Stomach smooth muscle (tissue), 2 donors: Measurements from ENCODE around the gene CREBZF.
"Not testable (repeated sequence)": the region's sequence is repeated elsewhere in the genome, so short reads cannot be mapped to it uniquely, and the experiment has no call there.

Experiments
- H3K27ac ChIP-seq: one replicate; pipeline ENCODE4 v1.7.0; 2013; ENCODE audit warnings: mild to moderate bottlenecking, low read length, inconsistent platforms
- H3K27me3 ChIP-seq, 2 donors: one replicate each; pipeline ENCODE4 v1.7.0; 2013; ENCODE audit warnings: low read length in 2 of 2; ENCODE audit not compliant: insufficient read depth in 2 of 2, control insufficient read depth in 1 of 2
- H3K36me3 ChIP-seq, 2 donors: one replicate each; pipeline ENCODE4 v1.7.0; 2013; ENCODE audit warnings: low read length in 2 of 2; ENCODE audit not compliant: control insufficient read depth in 2 of 2, insufficient read depth in 2 of 2
- H3K4me1 ChIP-seq: one replicate; pipeline ENCODE4 v1.7.0; 2013; ENCODE audit warnings: low read length; ENCODE audit not compliant: control insufficient read depth, insufficient read depth
- H3K4me3 ChIP-seq, 2 donors: one replicate each; pipeline ENCODE4 v1.7.0; 2013; ENCODE audit warnings: low read length in 2 of 2
- H3K9ac ChIP-seq, 2 donors: one replicate each; pipeline ENCODE4 v1.7.0; 2013; ENCODE audit warnings: low read length in 2 of 2, mild to moderate bottlenecking in 1 of 2
- H3K9me3 ChIP-seq, 2 donors: one replicate each; pipeline ENCODE4 v1.7.0; 2013; ENCODE audit warnings: low read length in 2 of 2; ENCODE audit not compliant: control insufficient read depth in 2 of 2
- donor health status: healthy.
- donor health status: Pancreatic carcinoma.

The CREBZF gene

GRCh38 chr11:85668157-85668556, 3.2 kb upstream of the CREBZF start:
- no peaks in the 10 kb centered on the region for H3K9me3 ChIP-seq
- H3K4me1 ChIP-seq: no peaks in the 10 kb centered on the region
- no peak overlapping the region for H3K4me3 ChIP-seq

DNA sequence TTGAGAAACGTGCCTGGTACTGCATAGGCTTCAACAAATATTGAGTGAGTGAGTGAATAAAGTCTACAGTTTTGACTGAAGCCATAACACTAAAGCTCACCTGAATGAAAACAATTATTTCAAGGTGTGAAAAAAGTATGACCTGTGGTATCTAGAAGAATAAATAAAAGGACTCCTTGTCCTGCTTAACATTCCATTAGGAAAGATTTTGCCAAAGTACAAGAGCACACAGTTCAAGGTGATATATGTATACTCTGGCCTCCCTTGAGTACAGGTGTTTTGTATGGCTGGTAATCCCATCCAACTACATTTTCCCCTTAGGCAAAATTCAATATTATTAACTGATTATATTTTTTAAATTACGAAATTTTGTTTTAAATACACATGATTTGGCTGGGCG, 1.8 kb upstream of the CREBZF start:
- Histone ChIP-seq H3K4me3 (no peak overlapping the region), H3K27ac (no peak overlapping the region), H3K9ac (no peak overlapping the region), H3K4me1 (no peaks in the 10 kb centered on the region), H3K27me3 (no peaks in the 10 kb centered on the region), H3K36me3 (no peaks in the 10 kb centered on the region), H3K9me3 (no peaks in the 10 kb centered on the region)

More at GRCh38 chr11:85668157-85668556, 3.2 kb upstream of the CREBZF start:
- H3K9ac ChIP-seq: no peak overlapping the region
- no peaks in the 10 kb centered on the region for H3K36me3 ChIP-seq
- no peaks in the 10 kb centered on the region for H3K27me3 ChIP-seq
- no peak overlapping the region for H3K27ac ChIP-seq

DNA sequence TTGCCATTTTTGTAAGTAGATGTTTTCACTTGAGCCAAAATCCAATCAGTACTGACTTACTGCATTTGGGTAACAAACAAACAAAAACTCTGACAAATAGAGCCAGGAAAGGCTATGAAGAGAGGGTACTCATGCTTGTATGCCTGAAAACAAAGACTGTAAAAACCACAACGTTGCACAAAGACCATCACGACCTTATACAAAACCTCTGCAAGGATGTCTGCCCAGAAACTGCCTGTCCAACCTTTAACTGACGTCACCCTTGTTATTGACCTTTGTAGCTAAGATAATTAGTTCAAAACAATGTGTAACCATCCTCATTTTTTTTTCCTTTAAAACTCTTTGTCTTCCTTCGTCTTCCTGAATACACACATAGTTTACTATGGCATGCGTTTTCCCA, 804 bp upstream of the CREBZF start:
- Histone ChIP-seq H3K9ac (no peak overlapping the region), H3K27ac (no peak overlapping the region)

DNA sequence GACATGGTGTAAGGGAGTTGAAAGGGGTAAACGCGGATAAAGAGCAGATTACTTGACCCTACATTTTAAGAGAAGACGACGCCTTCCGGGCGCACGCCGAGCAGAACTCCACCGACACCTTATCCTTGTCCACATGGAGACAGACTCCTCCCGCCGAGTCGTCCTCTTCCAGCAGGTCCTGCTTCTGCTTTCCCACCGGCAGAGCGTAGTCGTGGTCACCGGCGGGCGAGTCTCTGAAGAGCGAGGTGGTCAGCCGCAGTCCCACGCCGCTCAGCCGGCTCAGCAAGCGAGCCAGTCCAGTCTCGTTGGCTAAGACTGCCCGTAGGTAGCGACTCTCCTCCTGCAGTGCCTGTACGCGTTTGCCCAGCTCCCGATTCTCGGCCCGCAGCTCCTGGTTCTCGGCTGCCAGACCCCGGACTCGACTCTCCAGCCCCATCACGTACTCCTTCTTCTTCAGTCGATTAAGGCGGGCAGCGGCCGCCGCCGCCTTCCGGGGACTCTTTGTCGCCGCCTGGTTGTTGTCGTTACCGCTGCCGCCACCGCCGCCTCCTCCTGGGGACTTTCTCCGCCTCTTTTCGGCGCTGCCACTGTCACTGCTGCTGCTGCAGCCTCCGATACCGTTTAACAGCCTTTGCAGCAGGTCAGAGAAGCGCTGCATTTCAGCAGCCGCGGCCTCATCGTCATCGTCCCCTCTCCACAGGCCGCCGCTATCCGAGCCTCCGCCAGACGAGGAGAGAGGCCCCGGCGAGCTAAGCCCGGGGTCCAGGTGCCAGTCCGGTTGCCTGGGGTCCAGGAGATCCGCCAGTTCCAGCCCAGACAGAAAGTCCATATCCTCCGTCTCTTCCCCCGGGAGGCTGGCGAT, 945 bp downstream of the CREBZF start:
- peak overlapping the region; percentile 96 for H3K27ac ChIP-seq
- peak overlapping the region; percentile 91 to 92 for H3K4me3 ChIP-seq
- H3K4me1 ChIP-seq: peaks cover 5% of the 10 kb centered on the region

More for the DNA sequence above, 804 bp upstream of the CREBZF start:
- no peaks in the 10 kb centered on the region for H3K27me3 ChIP-seq
- no peaks in the 10 kb centered on the region for H3K4me1 ChIP-seq
- H3K36me3 ChIP-seq: no peaks in the 10 kb centered on the region
- H3K4me3 ChIP-seq: no peak overlapping the region
- no peaks in the 10 kb centered on the region for H3K9me3 ChIP-seq

DNA sequence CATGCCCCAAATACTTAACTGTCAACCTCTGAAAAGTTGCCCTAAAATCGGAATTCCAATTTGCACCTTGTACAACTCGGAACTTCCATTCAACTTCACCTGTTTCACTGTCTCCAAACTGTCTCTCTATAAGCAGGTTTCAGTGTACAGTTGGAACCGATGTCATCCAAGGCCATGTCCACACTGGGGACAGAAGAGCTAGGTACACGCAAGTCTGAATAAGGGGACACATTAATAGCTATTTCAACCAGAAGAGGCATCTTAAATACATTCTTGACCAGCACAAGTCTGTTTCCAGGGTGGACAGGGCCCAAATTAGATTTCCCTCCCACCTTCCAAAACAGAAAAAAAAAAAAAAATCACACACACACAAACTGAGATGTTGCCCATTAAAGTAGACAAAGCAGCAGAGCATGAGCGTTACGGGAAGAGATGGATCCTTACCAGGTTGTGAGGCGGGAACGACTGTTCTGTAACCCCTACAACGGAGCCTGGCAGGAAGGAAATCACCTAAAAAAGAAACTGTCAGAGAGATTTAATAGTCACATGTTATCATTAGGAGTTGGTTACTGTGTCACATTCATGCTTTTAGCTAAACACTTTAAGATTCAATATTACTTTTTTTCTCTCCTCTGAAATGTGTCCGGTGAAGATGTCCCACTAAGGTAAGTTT, 1.7 kb downstream of the CREBZF start:
- Histone ChIP-seq H3K4me3 (peak overlapping the region; percentile 91 to 92), H3K9me3 (no peaks in the 10 kb centered on the region), H3K36me3 (peaks cover 0 to 5% of the 10 kb centered on the region in 2 donors), H3K9ac (peak overlapping the region; percentile 97 to 98), H3K27me3 (no peaks in the 10 kb centered on the region), H3K27ac (peak overlapping the region; percentile 96), H3K4me1 (peaks cover 5% of the 10 kb centered on the region)

More for the DNA sequence above, 945 bp downstream of the CREBZF start:
- H3K9me3 ChIP-seq: no peaks in the 10 kb centered on the region
- H3K36me3 ChIP-seq: peaks cover 0 to 5% of the 10 kb centered on the region in 2 donors
- no peaks in the 10 kb centered on the region for H3K27me3 ChIP-seq
- peak overlapping the region; percentile 97 to 98 for H3K9ac ChIP-seq

DNA sequence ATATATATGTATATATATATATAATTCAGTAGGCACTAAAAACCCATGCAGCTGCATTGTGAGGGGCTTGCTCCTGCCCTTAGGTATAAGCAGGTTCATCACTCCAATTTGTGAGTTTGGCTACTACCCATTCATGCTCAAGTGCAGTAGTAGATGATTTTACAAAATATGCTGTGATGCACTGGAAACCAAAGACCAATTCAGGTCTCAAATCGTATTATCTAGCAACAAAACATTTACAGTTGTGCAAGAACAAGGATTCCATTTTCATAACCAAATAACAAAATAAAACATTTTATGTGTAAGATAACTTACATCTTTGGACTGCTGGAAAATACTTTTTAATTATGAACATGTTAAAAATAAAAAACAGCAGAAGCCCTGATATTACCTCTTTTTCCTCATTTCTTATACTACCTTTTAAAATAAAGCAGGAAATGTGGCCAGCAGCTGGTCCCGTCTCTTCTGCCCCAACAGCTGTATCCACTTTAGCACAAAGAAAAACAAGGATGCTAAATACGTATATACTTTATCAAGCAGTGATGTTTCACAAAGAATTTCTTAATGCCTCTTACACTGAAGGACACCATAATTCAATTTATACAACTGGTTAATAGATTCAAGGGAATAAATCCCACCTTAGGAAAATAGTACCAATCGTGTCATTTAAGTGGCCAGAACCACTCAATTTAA, 2.8 kb downstream of the CREBZF start:
- Histone ChIP-seq H3K4me3 (peak overlapping the region; percentile 18 to 92), H3K36me3 (peaks cover 0 to 7% of the 10 kb centered on the region in 2 donors), H3K27me3 (no peaks in the 10 kb centered on the region), H3K27ac (no peak overlapping the region), H3K9ac (peak overlapping the region in 1 of 2 donors; percentile 51), H3K9me3 (no peaks in the 10 kb centered on the region), H3K4me1 (peaks cover 5% of the 10 kb centered on the region)

DNA sequence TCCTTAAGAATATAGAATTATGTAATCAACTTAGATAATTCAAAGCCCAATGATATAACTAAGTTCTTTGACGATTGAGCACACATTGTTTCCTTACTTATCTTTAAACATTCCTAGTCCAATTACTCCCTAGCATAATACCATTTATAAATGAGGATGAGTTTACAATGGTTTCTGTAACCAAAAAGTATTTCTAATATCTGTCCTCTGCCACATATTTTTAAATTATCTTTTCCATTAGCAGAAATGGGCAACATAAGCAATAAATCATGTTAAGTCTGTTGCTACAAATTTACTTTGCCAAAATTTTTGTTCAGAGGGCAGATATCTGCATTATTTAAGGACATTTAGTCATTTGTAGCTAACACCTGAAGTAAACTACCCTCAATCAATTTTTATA, 6.7 kb downstream of the CREBZF start:
- Histone ChIP-seq H3K4me1 (peaks cover 5% of the 10 kb centered on the region), H3K36me3 (peaks cover 3 to 18% of the 10 kb centered on the region in 2 donors)

GRCh38 chr11:85656777-85657176, 8.2 kb downstream of the CREBZF start:
- no peak overlapping the region for H3K9ac ChIP-seq
- no peak overlapping the region for H3K27ac ChIP-seq
- no peaks in the 10 kb centered on the region for H3K27me3 ChIP-seq
- H3K36me3 ChIP-seq: peaks cover 3 to 18% of the 10 kb centered on the region in 2 donors
- H3K4me3 ChIP-seq: no peak overlapping the region
- no peaks in the 10 kb centered on the region for H3K9me3 ChIP-seq
- peaks cover 5% of the 10 kb centered on the region for H3K4me1 ChIP-seq

More for the DNA sequence above, 6.7 kb downstream of the CREBZF start:
- H3K27ac ChIP-seq: no peak overlapping the region
- H3K4me3 ChIP-seq: no peak overlapping the region
- H3K27me3 ChIP-seq: no peaks in the 10 kb centered on the region
- no peaks in the 10 kb centered on the region for H3K9me3 ChIP-seq
- H3K9ac ChIP-seq: no peak overlapping the region

GRCh38 chr11:85654343-85654742, 10.6 kb downstream of the CREBZF start:
- H3K27me3 ChIP-seq, H3K27ac ChIP-seq, H3K4me1 ChIP-seq, H3K9me3 ChIP-seq, H3K9ac ChIP-seq, H3K4me3 ChIP-seq: not testable (repeated sequence)
- peaks cover 3 to 13% of the 10 kb centered on the region in 2 donors for H3K36me3 ChIP-seq

- peaks cover 7% of the 10 kb centered on the region for H3K4me1 ChIP-seq
- H3K9ac ChIP-seq: no peak overlapping the region
- H3K9me3 ChIP-seq: no peaks in the 10 kb centered on the region
- H3K36me3 ChIP-seq: peaks cover 3 to 13% of the 10 kb centered on the region in 2 donors
- H3K27ac ChIP-seq: no peak overlapping the region
- no peak overlapping the region for H3K4me3 ChIP-seq
- H3K27me3 ChIP-seq: no peaks in the 10 kb centered on the region
These were observed 12.0 kb downstream of the CREBZF start for GRCh38 chr11:85652786-85653447.
